Coronary artery (tissue), 2 donors: Measurements from ENCODE around the gene CDK14.

Source experiments
- DNase-seq: peaks from one replicate; pipeline ENCODE4 v3.0.0-alpha.2; 2017; ENCODE audit warnings: low spot score
- H3K27ac ChIP-seq, 2 donors: fragments of 200-600 bp; sonication (generic); one replicate each; pipeline ENCODE4 v1.5.1; 2016 to 2019
- H3K4me3 ChIP-seq: fragments of 200-600 bp; sonication (generic); 2 replicates; pipeline ENCODE4 v1.5.1; 2016; ENCODE audit warnings: mild to moderate bottlenecking, moderate library complexity
- CTCF ChIP-seq: fragments of 200-600 bp; sonication (generic); IDR thresholded peaks from one replicate; pipeline ENCODE4 v1.5.1; 2019; ENCODE audit warnings: antibody characterized with exemption

The CDK14 gene

GRCh38 chr7:91046322-91047089 lies 450.4 kb downstream of the CDK14 start:
- Histone ChIP-seq H3K27ac (peak overlapping the region; percentile 26 to 38), H3K4me3 (no peak overlapping the region)
- TF ChIP-seq CTCF: no peak
- DNase-seq: no peak

- no peak for DNase-seq
- no peak for TF ChIP-seq CTCF
- Histone ChIP-seq H3K27ac (peak overlapping the region in 1 of 2 donors; percentile 38), H3K4me3 (no peak overlapping the region)
Measured at GRCh38 chr7:91047636-91048035, 451.5 kb downstream of the CDK14 start.

DNA sequence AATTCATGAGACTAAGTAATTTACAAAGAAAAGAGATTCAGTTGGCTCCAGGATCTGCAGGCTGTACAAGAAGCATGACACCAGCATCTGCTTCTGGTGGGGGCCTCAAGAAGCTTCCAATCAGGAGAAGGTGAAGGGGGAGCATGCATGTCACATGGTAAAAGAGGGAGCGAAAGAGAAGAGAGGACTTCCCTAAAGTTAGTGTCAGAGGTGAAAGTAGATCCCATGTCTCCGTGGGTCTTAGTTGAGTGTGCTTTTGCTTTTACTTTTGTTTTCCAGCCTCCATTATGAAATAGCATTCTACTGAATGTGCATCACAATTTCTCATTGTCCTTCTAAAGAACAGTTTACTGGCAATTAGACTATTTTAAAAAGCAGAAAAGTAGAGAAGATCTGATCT lies 454.6 kb downstream of the CDK14 start:
- no peak overlapping the region for H3K27ac ChIP-seq
- H3K4me3 ChIP-seq: no peak overlapping the region
- TF ChIP-seq CTCF: no peak
- DNase-seq: no peak

DNA sequence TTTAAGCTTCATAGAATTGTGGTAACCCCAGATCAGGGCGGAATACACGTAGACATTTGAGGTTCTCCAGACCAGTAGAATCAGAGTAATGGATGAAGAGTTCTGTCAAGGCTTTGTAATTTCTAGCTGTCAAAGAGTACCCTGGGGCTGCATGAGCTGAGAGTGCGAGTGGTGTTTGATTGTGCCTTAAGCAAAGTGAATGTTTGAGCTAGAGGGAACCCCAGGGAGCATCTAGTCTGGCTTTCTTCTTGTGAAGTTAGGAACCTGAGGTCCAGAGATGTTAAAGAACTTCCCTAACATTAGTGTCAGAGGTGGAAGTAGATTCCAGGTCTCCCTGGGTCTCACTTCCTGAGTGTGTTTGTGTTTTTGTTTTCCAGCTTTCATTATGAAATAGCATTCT lies 455.8 kb downstream of the CDK14 start:
- Histone ChIP-seq H3K4me3 (no peak overlapping the region), H3K27ac (no peak overlapping the region)
- no peak for TF ChIP-seq CTCF
- no peak for DNase-seq

DNA sequence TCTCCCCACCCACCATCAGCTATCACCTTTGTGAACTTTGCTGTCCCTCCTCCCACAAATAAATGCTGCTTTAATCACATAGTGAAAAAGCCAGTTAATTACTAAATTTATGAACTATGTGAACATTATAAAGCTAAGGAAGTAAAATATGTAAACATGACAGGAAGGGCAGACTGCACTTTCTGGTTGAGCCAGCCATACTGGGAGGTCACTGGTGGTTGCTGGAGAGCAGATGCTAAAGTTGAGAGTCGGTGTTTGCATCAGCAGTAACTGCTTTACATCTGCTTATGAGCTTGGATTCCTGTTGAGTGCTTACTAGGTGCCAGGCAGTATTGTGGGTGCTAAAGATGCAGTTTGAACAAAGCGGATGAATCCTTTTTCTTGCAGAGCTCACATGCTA lies 458.3 kb downstream of the CDK14 start:
- no peak for DNase-seq
- Histone ChIP-seq H3K27ac (no peak overlapping the region), H3K4me3 (no peak overlapping the region)
- TF ChIP-seq CTCF: no peak

DNA sequence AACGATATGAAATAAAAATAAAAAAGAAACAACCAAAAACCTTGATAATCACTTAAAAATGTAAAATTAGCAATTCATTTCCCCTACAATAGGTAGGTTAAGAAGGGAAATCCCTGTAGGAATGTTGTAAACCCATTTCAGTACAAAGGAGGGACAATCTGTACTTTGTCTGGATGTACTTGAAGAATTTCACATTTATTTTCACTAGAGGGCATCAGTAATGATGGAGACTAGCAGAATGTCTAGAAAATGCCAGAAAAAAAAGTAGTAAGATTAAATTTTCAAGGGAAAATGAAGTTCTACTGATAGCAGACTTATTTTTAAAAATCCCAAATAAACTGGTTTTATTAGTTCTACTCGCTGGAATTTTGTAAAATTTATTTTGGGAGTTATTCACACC lies 459.1 kb downstream of the CDK14 start:
- no peak overlapping the region for H3K4me3 ChIP-seq
- no peak overlapping the region for H3K27ac ChIP-seq
- no peak for DNase-seq
- TF ChIP-seq CTCF: no peak

DNA sequence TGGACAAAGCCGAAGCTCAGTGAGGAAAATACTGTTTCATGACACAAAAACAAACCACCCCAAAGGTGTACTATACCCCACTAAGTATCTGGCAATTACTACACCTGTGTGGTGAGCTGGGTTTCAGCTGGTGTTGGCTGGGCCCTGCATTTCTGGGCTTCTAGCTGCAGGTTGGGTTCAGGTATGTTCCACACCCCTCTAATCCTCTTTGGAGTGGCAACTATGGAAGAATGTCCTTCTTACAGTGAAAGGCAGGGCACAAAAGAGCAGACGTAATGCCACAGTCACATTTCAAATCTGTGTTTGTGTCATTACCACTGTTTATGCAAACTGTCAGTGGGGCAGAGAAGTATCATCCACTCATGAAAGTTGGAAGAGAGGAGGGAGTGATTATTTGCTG lies 466.6 kb downstream of the CDK14 start:
- H3K27ac ChIP-seq: no peak overlapping the region
- H3K4me3 ChIP-seq: no peak overlapping the region
- no peak for DNase-seq
- TF ChIP-seq CTCF: no peak
